HCT116 (cell line): ENCODE results near the gene SND1.

ENCODE experiments used
- CBX3 ChIP-seq: IDR thresholded peaks from 2 replicates; pipeline ENCODE4 v1.6.1; 2012; ENCODE audit warnings: low read depth
- EGR1 ChIP-seq: IDR thresholded peaks from 2 replicates; pipeline ENCODE4 v1.6.1; 2012; ENCODE audit warnings: low read depth
- EZH2 ChIP-seq: fragments of 200-600 bp; sonication (generic); IDR thresholded peaks from 2 replicates; pipeline ENCODE4 v1.6.1; 2017; ENCODE audit warnings: antibody characterized with exemption, mixed run types
- JUND ChIP-seq: IDR thresholded peaks from 2 replicates; pipeline ENCODE4 v1.6.1; 2012
- POLR2A ChIP-seq: IDR thresholded peaks from 2 replicates; pipeline ENCODE4 v1.7.0; 2011; ENCODE audit warnings: borderline replicate concordance; ENCODE audit not compliant: insufficient read depth, insufficient read length; ENCODE audit errors: extremely low read depth
- POLR2AphosphoS5 ChIP-seq: IDR thresholded peaks from 2 replicates; pipeline ENCODE4 v1.6.1; 2011; ENCODE audit warnings: mild to moderate bottlenecking, low read depth, low read length, moderate library complexity
- RAD21 ChIP-seq: IDR thresholded peaks from 2 replicates; pipeline ENCODE4 v1.6.1; 2012; ENCODE audit warnings: low read depth, mild to moderate bottlenecking
- TCF7L2 ChIP-seq: IDR thresholded peaks from 2 replicates; pipeline ENCODE4 v1.7.0; 2011; ENCODE audit warnings: borderline replicate concordance, inconsistent platforms; ENCODE audit not compliant: insufficient read depth, insufficient read length; ENCODE audit errors: extremely low read depth
- YY1 ChIP-seq: IDR thresholded peaks from 2 replicates; pipeline ENCODE4 v1.6.1; 2011; ENCODE audit warnings: low read length, low read depth, moderate library complexity, mild to moderate bottlenecking; ENCODE audit not compliant: insufficient replicate concordance; ENCODE audit errors: extremely low read depth
- ZFX ChIP-seq: fragments of 450-650 bp; IDR thresholded peaks from 2 replicates; pipeline ENCODE4 v1.6.1; 2017
- ZNF274 ChIP-seq: fragments of 200-500 bp; sonication (Bioruptor generic); IDR thresholded peaks from 2 replicates; pipeline ENCODE4 v1.6.1; 2014; ENCODE audit warnings: mild to moderate bottlenecking, low read depth, low read length, inconsistent platforms
- TF ChIP-seq, protein P1 (sequence below): IDR thresholded peaks from 2 replicates; pipeline ENCODE4 v1.6.1; 2012
- TF ChIP-seq, protein P2 (sequence below), 3 experiments: fragments of 200-600 bp in 1 of 3; sonication (generic) in 1 of 3; IDR thresholded peaks in 2 of 3; conservative IDR thresholded peaks in 1 of 3; 2 replicates each; pipeline ENCODE4 v1.5.1; 2012 to 2017; ENCODE audit warnings: low read depth in 2 of 3, low read length in 2 of 3, antibody characterized with exemption in 1 of 3, borderline replicate concordance in 1 of 3, control low read depth in 1 of 3, mild to moderate bottlenecking in 1 of 3, mixed read lengths in 1 of 3, mixed run types in 1 of 3, moderate library complexity in 1 of 3; ENCODE audit not compliant: insufficient read depth in 1 of 3

DNA sequence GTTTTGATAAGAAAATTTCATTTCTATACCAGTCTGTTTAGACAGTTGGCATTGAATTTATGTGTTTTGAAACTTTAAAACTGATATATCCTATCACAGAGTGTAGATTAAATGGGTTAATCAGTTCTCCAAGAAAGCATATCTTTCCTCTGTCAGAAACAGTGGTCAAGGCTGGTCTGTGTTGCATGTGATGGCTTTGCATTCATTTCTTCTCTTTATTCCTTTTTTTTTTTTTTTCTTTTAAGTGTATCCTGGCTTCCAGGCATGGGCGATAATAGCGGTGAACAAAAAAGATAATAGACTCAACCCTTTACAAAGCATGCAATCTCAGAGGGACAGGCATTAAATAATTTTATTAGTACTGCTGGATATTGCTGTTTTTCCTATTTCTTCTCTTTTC is 242.6 kb downstream of the SND1 start:
- no peak for TF ChIP-seq EGR1
- TF ChIP-seq, protein P1, sequence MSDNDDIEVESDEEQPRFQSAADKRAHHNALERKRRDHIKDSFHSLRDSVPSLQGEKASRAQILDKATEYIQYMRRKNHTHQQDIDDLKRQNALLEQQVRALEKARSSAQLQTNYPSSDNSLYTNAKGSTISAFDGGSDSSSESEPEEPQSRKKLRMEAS: no peak
- no peak for TF ChIP-seq POLR2A
- TF ChIP-seq, protein P2, sequence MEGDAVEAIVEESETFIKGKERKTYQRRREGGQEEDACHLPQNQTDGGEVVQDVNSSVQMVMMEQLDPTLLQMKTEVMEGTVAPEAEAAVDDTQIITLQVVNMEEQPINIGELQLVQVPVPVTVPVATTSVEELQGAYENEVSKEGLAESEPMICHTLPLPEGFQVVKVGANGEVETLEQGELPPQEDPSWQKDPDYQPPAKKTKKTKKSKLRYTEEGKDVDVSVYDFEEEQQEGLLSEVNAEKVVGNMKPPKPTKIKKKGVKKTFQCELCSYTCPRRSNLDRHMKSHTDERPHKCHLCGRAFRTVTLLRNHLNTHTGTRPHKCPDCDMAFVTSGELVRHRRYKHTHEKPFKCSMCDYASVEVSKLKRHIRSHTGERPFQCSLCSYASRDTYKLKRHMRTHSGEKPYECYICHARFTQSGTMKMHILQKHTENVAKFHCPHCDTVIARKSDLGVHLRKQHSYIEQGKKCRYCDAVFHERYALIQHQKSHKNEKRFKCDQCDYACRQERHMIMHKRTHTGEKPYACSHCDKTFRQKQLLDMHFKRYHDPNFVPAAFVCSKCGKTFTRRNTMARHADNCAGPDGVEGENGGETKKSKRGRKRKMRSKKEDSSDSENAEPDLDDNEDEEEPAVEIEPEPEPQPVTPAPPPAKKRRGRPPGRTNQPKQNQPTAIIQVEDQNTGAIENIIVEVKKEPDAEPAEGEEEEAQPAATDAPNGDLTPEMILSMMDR (IDR thresholded peaks at IDR 0.05 in 2 of 3, conservative IDR thresholded peaks at IDR 0.05 in 1 of 3; ENCODE audit: borderline replicate concordance in 1 of 3, insufficient read depth in 1 of 3, low read depth in 2 of 3, low read length in 2 of 3): no peak
- TF ChIP-seq POLR2AphosphoS5: no peak
- TF ChIP-seq YY1: no peak
- TF ChIP-seq CBX3: no peak
- TF ChIP-seq JUND: no peak
- no peak for TF ChIP-seq RAD21
- TF ChIP-seq ZFX: no peak
- TF ChIP-seq ZNF274: no peak
- no peak for TF ChIP-seq TCF7L2
- no peak for TF ChIP-seq EZH2
